Amniotic stem cell (primary cell): ENCODE data around the gene WSB1.
A peak's percentile ranks its signal among the peaks of the same experiment; 100 is the strongest.
"Not testable (repeated sequence)": the region's sequence is repeated elsewhere in the genome, so short reads cannot be mapped to it uniquely, and the experiment has no call there.

Experiments
- DNase-seq: peaks from one replicate; lab custom pipeline; 2025; lab: John Stamatoyannopoulos, UW

The WSB1 gene

GRCh38 chr17:27293898-27294688, at the start of gene WSB1:
Gene WSB1, plus strand, starts transcription at chr17:27294114. Its CDS starts 282 bp downstream, at chr17:27294396.
- peak; percentile 84 for DNase-seq

DNA sequence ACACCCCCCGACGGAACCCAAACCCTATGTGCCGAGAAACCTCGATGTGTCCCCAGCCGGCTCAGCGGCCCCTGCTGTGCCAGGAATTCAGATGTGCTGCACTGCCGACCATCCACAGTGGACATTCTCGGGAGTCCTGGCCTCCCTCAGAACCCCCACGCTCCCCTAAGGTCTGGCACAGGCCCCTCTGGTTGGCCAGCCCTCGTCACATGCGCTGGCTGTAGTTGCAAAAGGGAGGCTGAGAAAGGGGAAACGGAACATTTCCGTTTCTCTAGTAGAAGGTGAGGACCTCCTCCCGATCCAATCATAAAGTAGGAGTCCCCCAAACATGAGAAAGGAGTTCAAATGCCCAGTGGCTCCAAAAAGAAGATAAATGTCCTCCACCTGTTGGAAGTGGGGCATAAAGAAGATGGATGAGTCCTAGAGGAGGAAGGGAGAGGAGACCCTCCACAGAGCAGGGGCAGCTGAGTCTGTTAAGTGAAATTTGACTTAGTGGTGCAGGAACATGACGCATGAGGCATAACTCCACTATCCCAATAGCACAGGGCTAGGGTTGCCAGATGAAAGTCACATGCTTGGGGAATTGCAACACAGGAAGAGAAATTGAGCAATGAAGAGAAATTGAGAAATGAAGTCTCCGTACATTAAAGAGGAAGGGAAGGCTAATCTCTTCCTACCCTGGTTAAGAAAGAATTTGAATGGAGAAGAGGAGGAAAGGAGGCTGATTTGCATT, 49.3 kb upstream of the WSB1 start:
- peak; percentile 45 for DNase-seq

DNA sequence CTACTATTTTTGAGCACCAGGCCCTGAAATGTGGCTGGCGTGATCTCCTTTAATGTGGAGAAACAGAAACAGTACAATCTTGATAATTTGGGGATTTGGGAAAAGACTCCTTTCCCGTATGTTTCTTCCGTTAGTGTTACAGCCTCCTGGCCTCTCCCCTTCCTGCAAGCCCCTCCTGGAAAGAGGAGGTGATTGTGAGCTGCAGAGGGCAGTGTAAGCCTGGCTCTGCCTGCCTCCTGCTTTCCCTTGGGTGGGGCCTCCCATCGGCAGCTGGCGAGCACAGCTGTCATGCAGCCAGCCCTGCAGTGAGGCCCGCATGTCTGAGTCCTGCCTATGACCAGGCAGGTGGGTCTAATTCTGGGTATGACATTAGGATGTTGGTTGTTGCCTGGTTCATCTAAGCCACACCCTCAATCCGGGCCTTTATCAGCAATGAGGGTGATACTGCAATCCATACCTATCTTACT, 48.7 kb upstream of the WSB1 start:
- DNase-seq: peak; percentile 55

DNA sequence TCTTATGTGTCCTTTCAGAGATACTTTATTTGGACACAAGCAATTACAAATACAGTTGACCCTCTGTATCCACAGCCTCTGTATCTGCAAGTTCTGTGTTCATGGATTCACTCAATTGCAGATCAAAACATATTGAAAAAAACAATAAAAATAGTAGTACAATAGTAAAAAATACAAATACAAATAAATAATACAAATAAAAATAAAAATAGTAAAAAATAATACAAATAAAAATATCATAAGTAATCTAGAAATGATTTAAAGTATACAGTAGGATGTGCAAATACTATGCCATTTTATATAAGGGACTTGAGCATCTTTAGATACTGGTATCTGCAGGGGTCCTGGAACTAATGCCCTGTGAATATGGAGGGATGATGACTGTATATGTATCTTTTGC, 47.4 kb upstream of the WSB1 start:
- DNase-seq: no peak

DNA sequence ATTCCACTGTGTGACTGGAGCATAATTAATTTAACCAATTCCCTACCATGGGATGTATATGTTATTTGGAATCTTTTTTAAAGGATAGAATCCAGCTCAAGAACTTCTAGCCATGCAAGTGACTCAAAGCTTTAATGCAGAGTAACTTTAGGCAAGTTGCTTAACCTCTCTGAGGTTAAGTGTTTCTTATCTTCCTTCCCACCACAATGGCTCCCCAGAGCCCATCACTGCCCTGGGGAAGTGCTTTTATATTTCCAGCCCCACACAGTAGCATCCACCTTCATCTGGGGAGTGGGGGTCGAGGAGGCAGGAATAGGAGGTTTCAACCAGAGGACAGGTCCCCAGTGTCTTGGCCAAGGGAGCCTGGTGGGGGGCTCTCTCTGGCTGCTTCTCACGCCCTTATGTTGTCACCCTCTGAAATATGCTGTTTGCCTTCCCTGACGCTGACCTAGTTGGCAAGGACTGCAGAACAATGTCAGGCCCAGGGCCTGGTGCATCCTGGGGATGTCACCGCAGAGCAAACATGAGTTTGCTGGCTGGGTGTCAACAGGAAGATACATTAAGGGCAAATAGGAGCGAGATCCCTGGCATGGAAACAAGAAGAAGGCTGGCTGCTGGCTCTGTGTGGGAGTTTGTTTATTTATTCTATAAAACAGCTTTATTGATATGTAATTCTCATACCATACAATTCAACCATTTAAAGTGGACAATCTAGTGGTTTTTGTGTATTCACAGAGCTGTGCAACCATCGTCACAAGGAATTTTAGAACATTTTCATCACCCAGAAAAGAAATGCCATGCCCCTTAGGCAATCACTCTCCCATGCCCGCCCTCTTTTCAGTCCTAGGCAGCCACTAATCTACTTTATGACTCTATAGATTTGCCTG, 46.6 kb upstream of the WSB1 start:
- DNase-seq: peak; percentile 37

DNA sequence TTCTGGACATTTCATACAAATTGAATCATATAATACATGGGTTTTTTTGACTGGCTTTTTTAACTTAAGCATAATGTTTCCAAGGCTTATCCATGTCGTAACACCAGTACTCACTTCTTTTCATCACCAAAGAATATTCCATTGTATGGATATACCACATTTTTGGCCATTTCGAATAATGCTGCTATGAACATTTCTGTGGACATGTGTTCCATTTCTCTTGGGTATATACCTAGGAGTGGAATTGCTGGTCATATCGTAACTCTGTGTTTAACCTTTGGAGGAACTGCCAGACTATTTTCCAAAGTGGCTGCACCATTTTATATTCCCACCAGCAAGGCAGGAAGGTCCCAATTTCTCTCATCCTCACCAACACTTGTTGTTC, 46.0 kb upstream of the WSB1 start:
- no peak for DNase-seq

- DNase-seq: not testable (repeated sequence)
These were observed 43.1 kb upstream of the WSB1 start for GRCh38 chr17:27250791-27251190.

GRCh38 chr17:27254802-27255201, 39.1 kb upstream of the WSB1 start:
- DNase-seq: not testable (repeated sequence)

DNA sequence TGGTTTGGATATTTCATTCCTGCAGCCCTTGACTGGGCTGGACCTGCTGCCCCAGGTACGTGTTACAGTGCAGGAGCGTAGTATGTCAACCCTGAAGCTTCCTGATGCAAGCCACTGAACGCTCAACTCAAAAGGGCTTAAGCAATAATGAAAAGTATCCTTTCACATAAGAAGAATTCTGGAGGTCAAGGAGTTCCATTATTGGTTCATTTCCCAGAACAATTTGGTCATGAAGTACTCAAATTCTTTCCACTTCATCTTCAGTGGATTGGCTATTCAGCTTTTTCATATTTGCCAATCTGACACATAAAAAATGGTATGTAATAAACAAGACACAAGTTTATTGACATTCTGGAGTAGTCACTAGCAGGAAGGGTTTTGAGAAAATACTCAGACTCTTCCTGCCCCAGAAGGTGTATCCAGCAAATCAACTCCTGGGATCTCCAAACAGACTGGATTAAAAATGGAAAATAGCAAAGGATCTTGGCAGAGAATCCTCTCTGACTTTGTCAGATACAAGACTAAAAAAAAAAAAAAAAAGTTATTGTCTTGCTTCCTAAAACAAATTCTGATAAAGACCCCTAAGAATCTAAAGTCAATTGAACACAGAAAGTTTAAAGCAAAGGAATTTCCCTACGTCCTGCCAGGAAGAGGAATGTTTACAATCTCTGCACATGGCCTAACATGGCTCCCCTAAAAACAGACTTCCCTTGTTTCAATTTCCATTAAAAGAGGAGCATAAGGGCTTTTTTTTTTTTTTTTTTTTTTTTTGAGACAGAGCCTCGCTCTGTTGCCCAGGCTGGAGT, 37.5 kb upstream of the WSB1 start:
- no peak for DNase-seq

DNA sequence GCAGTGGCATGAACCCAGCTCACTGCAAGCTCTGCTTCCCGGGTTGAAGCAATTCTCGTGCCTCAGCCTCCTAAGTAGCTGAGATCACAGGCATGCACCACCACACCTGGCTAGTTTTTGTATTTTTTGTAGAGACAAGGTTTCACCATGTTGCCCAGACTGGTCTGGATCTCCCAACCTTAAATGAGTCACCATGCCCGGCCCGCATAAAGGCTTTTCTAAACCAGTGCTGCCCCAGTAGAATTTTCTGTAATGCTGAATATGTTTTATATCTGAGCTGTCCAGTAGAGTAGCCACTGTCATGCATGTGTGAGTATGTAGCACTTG, 36.9 kb upstream of the WSB1 start:
- no peak for DNase-seq

DNA sequence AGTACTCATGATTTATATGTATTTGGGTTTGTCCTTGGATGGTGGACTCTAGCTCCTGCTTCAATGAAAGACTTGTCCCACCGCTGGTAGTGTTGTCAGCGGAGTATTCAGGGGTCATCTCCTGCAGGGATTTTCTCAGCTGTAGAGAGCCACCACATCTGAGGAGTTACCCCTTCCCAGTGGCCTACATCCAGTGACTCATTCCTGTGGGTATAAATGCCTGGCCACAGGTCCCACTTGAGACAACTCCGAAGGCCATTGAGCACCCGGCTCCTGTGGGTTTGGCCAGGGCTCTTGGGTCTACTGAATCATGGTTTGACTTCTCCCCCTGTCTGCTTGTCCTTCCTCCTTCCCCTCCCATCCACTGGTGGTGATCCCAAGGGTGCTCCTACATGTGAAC, 34.6 kb upstream of the WSB1 start:
- DNase-seq: no peak

DNA sequence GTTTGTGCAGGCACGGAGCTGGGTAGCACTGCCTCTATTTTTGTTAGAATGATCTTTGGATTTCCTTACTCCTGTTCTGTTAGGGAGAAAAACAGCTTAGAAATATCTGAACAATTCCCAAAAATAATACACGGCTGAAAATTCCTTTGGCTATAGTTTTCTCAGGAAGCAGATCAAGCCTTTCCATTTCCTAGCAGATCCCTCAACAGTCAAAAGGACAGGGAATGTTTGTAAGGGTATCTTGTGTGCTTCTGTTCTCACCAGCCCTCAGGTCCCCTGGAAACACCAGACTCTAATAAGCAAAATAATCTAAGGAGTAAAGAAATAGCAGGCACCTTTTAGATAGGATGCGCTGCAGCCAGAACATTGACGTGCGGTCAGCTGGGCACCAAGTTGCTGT, 30.5 kb upstream of the WSB1 start:
- DNase-seq: no peak

- DNase-seq: no peak
These were observed 29.7 kb upstream of the WSB1 start for GRCh38 chr17:27264068-27264812.

DNA sequence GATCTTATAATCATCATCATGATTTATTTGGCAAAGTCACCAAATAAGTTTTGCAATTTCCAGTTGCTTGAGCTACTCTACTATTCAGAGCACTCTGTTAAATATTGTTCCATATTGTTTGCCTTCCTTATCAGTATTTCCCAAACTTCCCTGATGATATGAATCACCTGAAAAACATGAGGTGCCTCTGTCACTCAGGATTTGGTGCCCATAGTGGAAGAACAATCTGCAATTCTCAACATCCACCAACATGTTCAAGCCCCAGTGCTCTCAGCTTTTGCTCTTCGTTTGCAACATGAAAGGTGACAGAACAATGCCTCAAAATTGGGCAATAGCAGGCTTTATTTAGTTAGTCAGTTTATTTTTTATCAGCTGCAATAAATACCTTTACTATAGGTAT, 28.6 kb upstream of the WSB1 start:
- no peak for DNase-seq

GRCh38 chr17:27266228-27266627, 27.7 kb upstream of the WSB1 start:
- DNase-seq: no peak

DNA sequence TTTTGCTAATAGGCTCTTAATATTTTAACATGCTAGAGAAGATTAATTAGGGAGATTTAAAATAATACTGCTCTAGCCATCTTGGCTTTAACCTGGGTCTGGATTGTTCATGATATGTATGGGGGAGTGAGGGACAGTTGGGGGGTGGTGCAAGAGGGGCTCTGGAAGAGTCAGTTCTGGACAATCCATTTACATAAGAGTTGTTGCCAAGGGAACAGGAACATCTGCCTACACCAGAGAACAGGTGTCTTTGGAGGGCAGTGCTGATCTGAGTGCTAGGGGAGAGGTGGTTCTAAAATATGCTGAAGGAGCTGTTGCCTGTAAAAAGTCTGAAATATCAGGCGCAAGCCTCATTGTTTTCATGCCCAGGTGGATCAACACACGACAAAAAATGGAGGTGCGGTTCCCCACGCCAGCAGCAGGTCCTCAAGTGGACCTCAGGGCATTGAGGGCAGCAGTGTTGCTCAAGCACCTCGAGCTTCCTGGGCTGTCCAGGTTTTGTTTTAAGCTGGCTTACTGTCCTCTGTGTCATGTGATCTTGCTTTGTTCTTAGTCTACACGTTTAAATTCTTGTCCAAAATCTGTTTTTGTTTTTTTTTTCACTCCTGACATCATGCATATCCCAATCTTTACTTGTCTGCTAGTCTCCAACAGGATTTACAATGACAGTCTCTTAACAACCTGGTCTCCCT, 25.4 kb upstream of the WSB1 start:
- DNase-seq: no peak

DNA sequence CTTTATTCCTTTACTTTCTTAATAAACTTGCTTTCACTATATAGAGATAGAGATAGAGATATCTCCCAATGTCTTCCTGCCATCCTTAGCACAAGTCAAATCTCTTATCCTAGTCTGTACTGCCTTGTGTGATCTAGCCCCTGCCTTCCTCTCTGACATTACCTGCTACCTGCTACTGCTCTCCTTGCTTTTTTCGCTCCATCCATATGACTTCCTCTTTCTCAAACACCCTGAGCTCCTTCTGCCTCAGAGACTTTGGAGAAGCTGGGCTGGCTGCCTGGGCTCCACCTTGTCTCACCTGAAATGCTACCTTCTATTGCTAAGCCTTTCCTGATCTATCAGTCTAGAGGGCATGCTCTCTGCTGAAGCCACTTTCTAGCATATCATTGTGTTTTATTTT, 24.7 kb upstream of the WSB1 start:
- no peak for DNase-seq

DNA sequence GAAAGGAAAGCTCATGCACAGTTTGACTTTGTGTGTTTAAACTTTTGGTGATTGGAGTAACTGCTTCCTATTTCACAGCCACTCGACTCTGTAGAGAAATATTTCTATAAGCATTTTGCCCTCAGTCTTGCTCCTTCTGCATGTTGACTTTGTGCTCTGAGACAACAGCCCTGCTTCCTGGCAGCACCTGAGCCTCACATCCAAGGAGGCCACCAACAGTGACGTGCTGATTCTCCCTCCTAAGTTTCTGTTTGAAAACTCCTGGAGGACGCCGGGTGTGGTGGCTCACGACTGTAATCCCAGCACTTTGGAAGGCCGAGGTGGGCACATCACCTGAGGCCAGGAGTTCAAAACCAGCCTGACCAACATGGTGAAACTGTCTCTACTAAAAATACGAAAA, 23.9 kb upstream of the WSB1 start:
- no peak for DNase-seq

GRCh38 chr17:27276653-27277156, 17.2 kb upstream of the WSB1 start:
- no peak for DNase-seq

GRCh38 chr17:27279132-27279531, 14.8 kb upstream of the WSB1 start:
- not testable (repeated sequence) for DNase-seq
